Measurements from ENCODE around the gene ZNF75A.

The ZNF75A gene

DNA sequence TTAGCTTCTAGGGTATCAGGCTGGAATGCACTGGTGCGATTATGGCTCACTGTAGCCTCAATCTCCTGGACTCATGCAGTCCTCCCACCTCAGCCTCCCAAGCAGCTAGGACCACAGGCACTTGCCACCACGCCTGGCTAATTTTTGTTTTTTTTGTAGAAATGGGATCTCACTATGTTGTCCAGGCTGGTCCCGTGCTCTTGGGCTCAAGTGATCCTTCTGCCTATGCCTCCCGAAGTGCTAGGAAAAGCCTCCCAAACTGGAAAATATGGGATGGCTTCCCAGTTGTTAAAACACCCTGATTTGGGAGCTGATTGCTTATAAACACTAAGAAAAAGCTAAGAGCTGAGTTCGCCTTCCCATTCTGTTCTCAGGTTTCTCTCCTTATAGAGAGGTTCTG is 28.6 kb upstream of the ZNF75A start:
- no peak for TF ChIP-seq CTCF (conservative IDR thresholded peaks at IDR 0.05; ENCODE audit: low read depth)
- H3K27ac ChIP-seq: no peak overlapping the region
- no peak for DNase-seq (ENCODE audit: low spot score)
- ChIA-PET CTCF (interaction anchor here (0.8 kb wide), 1 partner anchor 10 kb away, joined by 3 read pairs; no protein-coding TSS in a partner anchor), POLR2A (ENCODE audit: low non-redundant PET) (interaction anchor here (0.5 kb wide), 1 partner anchor 508 kb away, joined by 3 read pairs; no protein-coding TSS in a partner anchor)

GRCh38 chr16:3281222-3281820 is 24.0 kb upstream of the ZNF75A start:
- CTCF ChIA-PET: interaction anchor here (1.4 to 1.6 kb wide), 2 partner anchors 15 kb away, joined by 5 read pairs; no protein-coding TSS in a partner anchor
- peak overlapping the region; percentile 98; the same call in 1 of the 2 replicates for H3K27ac ChIP-seq
- no peak for DNase-seq (ENCODE audit: low spot score)
- no peak for TF ChIP-seq CTCF (conservative IDR thresholded peaks at IDR 0.05; ENCODE audit: low read depth)
- POLR2A ChIA-PET (ENCODE audit: low non-redundant PET): no interaction called here

DNA sequence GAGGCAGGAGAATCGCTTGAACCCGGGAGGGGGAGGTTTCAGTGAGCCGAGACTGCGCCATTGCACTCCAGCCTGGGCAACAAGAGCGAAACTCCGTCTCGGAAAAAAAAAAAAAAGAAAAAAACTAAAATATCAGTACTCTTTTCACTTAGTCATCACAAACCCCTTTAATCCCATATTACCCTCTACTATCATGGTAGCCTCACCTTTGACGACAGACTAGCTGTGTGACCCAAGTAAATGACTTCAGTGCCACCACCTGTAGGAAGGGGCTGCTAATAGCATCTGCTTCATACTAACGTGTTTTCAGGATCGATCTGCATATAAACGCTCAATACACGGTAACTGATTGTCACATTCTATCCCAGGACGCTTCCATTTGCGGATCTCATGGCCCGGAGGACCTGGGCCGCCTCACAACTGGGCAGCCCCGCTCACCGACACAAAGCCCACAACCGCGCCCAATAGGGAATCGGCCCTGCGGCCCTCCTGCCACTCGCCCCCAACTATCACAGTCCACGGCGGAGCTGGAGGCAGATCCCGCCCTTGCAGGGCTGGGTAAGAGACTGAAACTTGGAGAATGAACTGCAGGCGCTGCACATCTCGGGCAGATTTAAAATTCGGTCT is 23.1 kb upstream of the ZNF75A start:
- ChIA-PET CTCF (interaction anchor here (0.6 to 1.4 kb wide), 4 partner anchors 15 to 152 kb away, joined by 3 to 5 read pairs (median 3); no protein-coding TSS in a partner anchor), POLR2A (ENCODE audit: low non-redundant PET) (interaction anchor here (1.0 to 1.3 kb wide), 3 partner anchors 15 to 118 kb away, joined by 3 to 5 read pairs (median 5); partner anchors contain the start of gene ZSCAN32)
- no peak for TF ChIP-seq CTCF (conservative IDR thresholded peaks at IDR 0.05; ENCODE audit: low read depth)
- H3K27ac ChIP-seq: peak overlapping the region; percentile 98
- DNase-seq (ENCODE audit: low spot score): no peak

GRCh38 chr16:3282730-3283542 is 22.4 kb upstream of the ZNF75A start, which contains the start of gene ZNF263:
TSS of gene ZNF263 (plus strand) at chr16:3283491. CDS start at chr16:3283819, 328 bp downstream.
- CTCF ChIA-PET: interaction anchor here (0.6 to 1.4 kb wide), 3 partner anchors 16 to 82 kb away, joined by 3 to 5 read pairs (median 3); no protein-coding TSS in a partner anchor
- peak; percentile 97 for DNase-seq (ENCODE audit: low spot score)
- POLR2A ChIA-PET (ENCODE audit: low non-redundant PET): interaction anchor here (1.0 to 1.3 kb wide), 4 partner anchors 16 to 117 kb away, joined by 3 to 5 read pairs (median 4); partner anchors contain the start of genes TIGD7 and ZSCAN32
- TF ChIP-seq CTCF (conservative IDR thresholded peaks at IDR 0.05; ENCODE audit: low read depth): no peak
- peak within 1 kb of the TSS; percentile 98 for H3K27ac ChIP-seq

DNA sequence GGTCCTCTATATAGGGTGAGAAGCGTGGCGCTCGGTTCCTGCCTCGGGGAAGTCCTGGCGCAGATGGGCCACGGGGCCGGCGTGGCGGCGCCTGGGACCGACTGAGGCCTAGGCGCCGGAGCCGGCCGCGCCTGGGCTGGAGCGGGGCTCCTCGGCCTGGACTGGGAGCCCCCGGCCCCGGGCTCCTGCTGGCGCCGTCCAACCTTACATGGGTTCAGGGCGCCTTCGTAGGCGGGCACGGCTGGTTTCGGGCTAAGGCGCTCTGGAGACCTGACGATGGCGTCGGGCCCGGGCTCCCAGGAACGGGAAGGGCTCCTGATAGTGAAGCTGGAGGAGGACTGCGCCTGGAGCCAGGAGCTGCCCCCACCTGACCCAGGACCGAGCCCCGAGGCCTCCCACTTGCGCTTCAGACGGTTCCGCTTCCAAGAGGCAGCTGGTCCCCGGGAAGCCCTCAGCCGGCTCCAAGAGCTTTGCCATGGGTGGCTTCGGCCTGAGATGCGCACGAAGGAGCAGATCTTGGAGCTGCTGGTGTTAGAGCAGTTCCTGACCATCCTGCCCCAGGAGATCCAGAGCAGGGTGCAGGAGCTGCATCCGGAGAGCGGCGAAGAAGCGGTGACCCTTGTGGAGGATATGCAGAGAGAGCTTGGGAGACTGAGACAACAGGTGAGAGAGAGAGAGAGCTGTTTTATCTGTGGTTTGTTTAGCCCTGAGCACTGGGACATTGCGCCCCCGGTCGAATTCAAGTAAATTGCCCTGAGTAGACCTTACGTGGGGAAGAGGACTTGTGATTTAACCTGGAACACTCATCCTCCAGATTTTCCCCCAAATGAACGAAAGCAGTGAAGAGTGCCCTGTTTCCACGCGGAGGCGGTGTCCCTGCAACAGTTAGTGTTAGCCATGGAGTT is 21.5 kb upstream of the ZNF75A start:
- no peak for DNase-seq (ENCODE audit: low spot score)
- TF ChIP-seq CTCF (conservative IDR thresholded peaks at IDR 0.05; ENCODE audit: low read depth): no peak
- ChIA-PET CTCF (no interaction called here), POLR2A (ENCODE audit: low non-redundant PET) (interaction anchor here (1.0 to 1.3 kb wide), 2 partner anchors 21 to 22 kb away, joined by 3 to 5 read pairs; partner anchors contain the start of gene TIGD7)
- peak overlapping the region; percentile 98 for H3K27ac ChIP-seq

Measured in RWPE1 (cell line).